ENCODE measurements around the gene ARHGAP6. TPM values are rescaled to one million over a fixed set of nuclear protein-coding genes. Genes with fewer than 3 reads are reported as not detected.

Gene ARHGAP6
- total RNA-seq, 1 experiment from 2014 or later: 0.10 TPM

- no peak overlapping the region for H2AFZ ChIP-seq (ENCODE audit: low read depth, low read length, poor library complexity, severe bottlenecking)
- ChIA-PET POLR2A (no interaction called here), RAD21 (ENCODE audit: low non-redundant PET in 1 of 2, low total read pairs in 2 of 2, uncharacterized antibody in 2 of 2, unreplicated experiment in 2 of 2) (no interaction called here), CTCF (no interaction called here)
- no peaks in the 10 kb centered on the region for H3K9me3 ChIP-seq (ENCODE audit: control insufficient read depth in 1 of 2, insufficient read depth in 1 of 2, low read depth in 1 of 2, low read length in 2 of 2)
- no peaks in the 10 kb centered on the region for H3K4me1 ChIP-seq (ENCODE audit: control insufficient read depth in 1 of 2, insufficient read depth in 2 of 2, low read length in 2 of 2)
- no peaks in the 10 kb centered on the region for H3K79me2 ChIP-seq (ENCODE audit: insufficient read depth, low read length)
- no peak overlapping the region for H3K9ac ChIP-seq (ENCODE audit: low read length)
- TF ChIP-seq FOSL1 (IDR thresholded peaks at IDR 0.05; ENCODE audit: low read depth): no peak
- TF ChIP-seq EZH2phosphoT487 (IDR thresholded peaks at IDR 0.05; ENCODE audit: borderline replicate concordance): no peak
- TF ChIP-seq EZH2 (IDR thresholded peaks at IDR 0.05): no peak
- TF ChIP-seq SP1 (IDR thresholded peaks at IDR 0.05; ENCODE audit: low read depth): no peak
- no peak for TF ChIP-seq POLR2A (IDR thresholded peaks at IDR 0.05; ENCODE audit: borderline replicate concordance, extremely low read depth, insufficient read depth, insufficient read length)
- TF ChIP-seq SRF (IDR thresholded peaks at IDR 0.05; ENCODE audit: low read depth): no peak
- TF ChIP-seq ATF3 (IDR thresholded peaks at IDR 0.05): no peak
- TF ChIP-seq POLR2AphosphoS5 (IDR thresholded peaks at IDR 0.05; ENCODE audit: low read depth, low read length): no peak
- no peaks in the 10 kb centered on the region for H3K9me2 ChIP-seq (ENCODE audit: insufficient read depth)
- DNase-seq (ENCODE audit: low read depth, low spot score): no peak
- BruUV-seq (replicated peaks): no TSS peak
- ATAC-seq: no peak
- H3K36me3 ChIP-seq (ENCODE audit: control insufficient read depth in 1 of 2, insufficient read depth in 2 of 2, low read length in 2 of 2): no peaks in the 10 kb centered on the region
- intact Hi-C loops (cut with micrococcal nuclease): no loop called here
- H3K4me3 ChIP-seq (replicated peaks in 1 of 2; ENCODE audit: low read depth in 1 of 2, low read length in 2 of 2): no peak overlapping the region
- no peaks in the 10 kb centered on the region for H4K20me1 ChIP-seq (ENCODE audit: insufficient read depth)
- no peak overlapping the region for H3K4me2 ChIP-seq (ENCODE audit: low read length)
- no peaks in the 10 kb centered on the region for H3K27me3 ChIP-seq (ENCODE audit: insufficient read depth, low read length)
- H3K27ac ChIP-seq (ENCODE audit: low read depth, low read length): no peak overlapping the region
These were observed 331.6 kb downstream of the ARHGAP6 start for GRCh38 chrX:11334165-11334564.

GRCh38 chrX:11331788-11332187, 333.9 kb downstream of the ARHGAP6 start:
- no peak overlapping the region for H2AFZ ChIP-seq (ENCODE audit: low read depth, low read length, poor library complexity, severe bottlenecking)
- H3K4me3 ChIP-seq (replicated peaks in 1 of 2; ENCODE audit: low read depth in 1 of 2, low read length in 2 of 2): no peak overlapping the region
- H3K27ac ChIP-seq (ENCODE audit: low read depth, low read length): no peak overlapping the region
- ATAC-seq (no peak), DNase-seq (ENCODE audit: low read depth, low spot score) (no peak)
- RAD21 ChIA-PET (ENCODE audit: low non-redundant PET in 1 of 2, low total read pairs in 2 of 2, uncharacterized antibody in 2 of 2, unreplicated experiment in 2 of 2): no interaction called here
- H3K4me2 ChIP-seq (ENCODE audit: low read length): no peak overlapping the region
- no peaks in the 10 kb centered on the region for H3K79me2 ChIP-seq (ENCODE audit: insufficient read depth, low read length)
- H3K9me2 ChIP-seq (ENCODE audit: insufficient read depth): no peaks in the 10 kb centered on the region
- POLR2A ChIA-PET: no interaction called here
- CTCF ChIA-PET: no interaction called here
- no TSS peak for BruUV-seq (replicated peaks)
- H3K27me3 ChIP-seq (ENCODE audit: insufficient read depth, low read length): no peaks in the 10 kb centered on the region
- H4K20me1 ChIP-seq (ENCODE audit: insufficient read depth): no peaks in the 10 kb centered on the region
- intact Hi-C loops (cut with micrococcal nuclease): no loop called here
- H3K9ac ChIP-seq (ENCODE audit: low read length): no peak overlapping the region
- no peaks in the 10 kb centered on the region for H3K9me3 ChIP-seq (ENCODE audit: control insufficient read depth in 1 of 2, insufficient read depth in 1 of 2, low read depth in 1 of 2, low read length in 2 of 2)
- no peaks in the 10 kb centered on the region for H3K36me3 ChIP-seq (ENCODE audit: control insufficient read depth in 1 of 2, insufficient read depth in 2 of 2, low read length in 2 of 2)
- no peaks in the 10 kb centered on the region for H3K4me1 ChIP-seq (ENCODE audit: control insufficient read depth in 1 of 2, insufficient read depth in 2 of 2, low read length in 2 of 2)
- TF ChIP-seq SP1 (IDR thresholded peaks at IDR 0.05; ENCODE audit: low read depth) (no peak), EZH2phosphoT487 (IDR thresholded peaks at IDR 0.05; ENCODE audit: borderline replicate concordance) (no peak), SIN3A (IDR thresholded peaks at IDR 0.05; ENCODE audit: low read depth) (no peak), ZNF274 (IDR thresholded peaks at IDR 0.05; ENCODE audit: low read depth, low read length) (no peak), ELF1 (IDR thresholded peaks at IDR 0.05; ENCODE audit: borderline replicate concordance, low read depth) (no peak), JUND (IDR thresholded peaks at IDR 0.05) (no peak), CTCF (IDR thresholded peaks at IDR 0.05 in 2 of 3, conservative IDR thresholded peaks at IDR 0.05 in 1 of 3; ENCODE audit: borderline replicate concordance in 1 of 3, insufficient read depth in 1 of 3, low read depth in 2 of 3, low read length in 2 of 3) (no peak), FOSL1 (IDR thresholded peaks at IDR 0.05; ENCODE audit: low read depth) (no peak), POLR2AphosphoS5 (IDR thresholded peaks at IDR 0.05; ENCODE audit: low read depth, low read length) (no peak), MAX (IDR thresholded peaks at IDR 0.05) (no peak), ZFX (IDR thresholded peaks at IDR 0.05) (no peak), REST (IDR thresholded peaks at IDR 0.05; ENCODE audit: low read depth) (no peak)

Data from HCT116 (cell line).